GM10248 (cell line): Measurements from ENCODE around the gene RXFP4.

Source experiments
- CTCF ChIA-PET: fragments of 300-600 bp; sonication (Branson Sonifier 250); formaldehyde crosslinking; extraction: SDS; loops from one replicate; lab custom pipeline; 2021; ENCODE audit warnings: antibody characterized with exemption; lab: Yijun Ruan, JAX
- POLR2A ChIA-PET: fragments of 350-650 bp; sonication (Branson Sonifier 250); formaldehyde crosslinking; extraction: SDS; loops from one replicate; lab custom pipeline; 2020; ENCODE audit warnings: antibody characterized with exemption; lab: Yijun Ruan, JAX
- DNase-seq: peaks from one replicate; pipeline ENCODE4 v3.0.0; 2012; ENCODE audit errors: extremely low spot score
- CTCF ChIP-seq: IDR thresholded peaks from 2 replicates; pipeline ENCODE4 v1.5.1; 2012; ENCODE audit warnings: mild to moderate bottlenecking, low read depth; ENCODE audit errors: extremely low read depth, missing control alignments, control extremely low read depth

The RXFP4 gene

GRCh38 chr1:155957411-155957915 is 16.0 kb downstream of the RXFP4 start:
- ChIA-PET POLR2A (no interaction called here), CTCF (interaction anchor here (1.2 to 3.9 kb wide), 4 partner anchors 9 to 109 kb away, joined by 4 to 15 read pairs (median 6); no protein-coding TSS in a partner anchor)
- no peak for DNase-seq
- no peak for TF ChIP-seq CTCF

- CTCF ChIA-PET: interaction anchor here (1.3 to 5.7 kb wide), 6 partner anchors 12 to 29 kb away, joined by 3 to 41 read pairs (median 12); partner anchors contain the start of gene ARHGEF2
- no peak for TF ChIP-seq CTCF
- POLR2A ChIA-PET: interaction anchor here (0.7 to 0.8 kb wide), 2 partner anchors 42 to 63 kb away, joined by 4 to 6 read pairs; no protein-coding TSS in a partner anchor
- no peak for DNase-seq
Observed at GRCh38 chr1:155960081-155960745, 18.8 kb downstream of the RXFP4 start.

GRCh38 chr1:155961937-155962336 is 20.5 kb downstream of the RXFP4 start:
- no peak for DNase-seq
- ChIA-PET POLR2A (no interaction called here), CTCF (interaction anchor here (1.0 to 5.7 kb wide), 5 partner anchors 14 to 28 kb away, joined by 3 to 41 read pairs (median 6); partner anchors contain the start of gene ARHGEF2)
- TF ChIP-seq CTCF: peak; percentile 28

GRCh38 chr1:155962599-155963211 is 21.3 kb downstream of the RXFP4 start:
- ChIA-PET CTCF (interaction anchor here (1.0 to 5.7 kb wide), 4 partner anchors 14 to 27 kb away, joined by 3 to 41 read pairs (median 18); partner anchors contain the start of gene ARHGEF2), POLR2A (interaction anchor here (0.6 kb wide), 1 partner anchor 13 kb away, joined by 3 read pairs; no protein-coding TSS in a partner anchor)
- DNase-seq: no peak
- TF ChIP-seq CTCF: no peak

GRCh38 chr1:155964193-155964592 is 22.8 kb downstream of the RXFP4 start:
- TF ChIP-seq CTCF: no peak
- no peak for DNase-seq
- ChIA-PET POLR2A (no interaction called here), CTCF (interaction anchor here (5.3 to 5.7 kb wide), 2 partner anchors 12 to 25 kb away, joined by 30 to 41 read pairs; partner anchors contain the start of gene ARHGEF2)

GRCh38 chr1:155966135-155966534 is 24.7 kb downstream of the RXFP4 start:
- ChIA-PET CTCF (interaction anchor here (0.9 to 19.5 kb wide), 6 partner anchors 9 to 100 kb away, joined by 3 to 215 read pairs (median 4); no protein-coding TSS in a partner anchor), POLR2A (no interaction called here)
- no peak for DNase-seq
- TF ChIP-seq CTCF: no peak
